Spleen (tissue), 7 donors: ENCODE results near the gene HS3ST3B1.

Source experiments
- POLR2A ChIP-seq, 3 donors: fragments of 450-650 bp; IDR thresholded peaks; one replicate each; pipeline ENCODE4 v1.5.1; 2017; ENCODE audit warnings: antibody characterized with exemption in 3 of 3, mild to moderate bottlenecking in 1 of 3
- POLR2AphosphoS5 ChIP-seq, 3 donors: sonication (generic); formaldehyde crosslinking; IDR thresholded peaks; one replicate each; pipeline ENCODE4 v1.5.1; 2017; ENCODE audit warnings: antibody characterized with exemption in 3 of 3
- TF ChIP-seq, protein P1 (sequence below), 11 experiments: fragments of 200-600 bp in 7 of 11; fragments of 450-650 bp in 4 of 11; sonication (generic) in 4 of 11; IDR thresholded peaks in 8 of 11; conservative IDR thresholded peaks in 3 of 11; 1 replicate in 7 of 11; 2 replicates in 4 of 11; pipeline versions ENCODE4 v1.4.0 to v1.8.0; 2016 to 2021; ENCODE audit warnings: antibody characterized with exemption in 11 of 11, inconsistent platforms in 4 of 11, mild to moderate bottlenecking in 1 of 11
- donor health status: DM: no; HTN: no; CAD: no; lungs with moderate emphysema.
- donor health status: DM: no; HTN: no; CAD: no.
- donor health status: DM: no; HTN: no; CAD: no.

DNA sequence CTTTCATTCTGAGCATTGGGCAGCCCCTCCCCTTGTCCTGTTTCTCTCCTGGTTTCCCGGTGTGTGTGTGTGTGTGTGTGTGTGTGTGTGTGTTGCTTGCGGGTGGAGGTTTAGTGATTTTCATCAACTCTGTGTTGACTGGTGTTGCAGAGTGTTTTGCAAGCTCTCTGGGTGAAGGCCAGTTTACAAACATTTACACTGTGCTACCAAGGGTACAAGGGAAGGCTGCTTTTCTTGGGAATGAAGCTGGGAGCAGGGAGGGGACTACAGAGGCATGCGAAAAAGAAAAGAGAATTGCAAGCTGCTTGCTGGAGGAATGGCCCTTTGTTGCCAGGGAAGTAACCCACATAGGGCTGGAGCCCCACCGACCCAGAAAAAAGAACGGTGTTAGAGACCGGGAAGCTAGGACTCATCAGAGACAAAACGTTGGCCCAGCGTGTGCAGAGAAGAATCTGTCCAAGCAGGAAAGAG lies 29.6 kb downstream of the HS3ST3B1 start:
- TF ChIP-seq, protein P1, sequence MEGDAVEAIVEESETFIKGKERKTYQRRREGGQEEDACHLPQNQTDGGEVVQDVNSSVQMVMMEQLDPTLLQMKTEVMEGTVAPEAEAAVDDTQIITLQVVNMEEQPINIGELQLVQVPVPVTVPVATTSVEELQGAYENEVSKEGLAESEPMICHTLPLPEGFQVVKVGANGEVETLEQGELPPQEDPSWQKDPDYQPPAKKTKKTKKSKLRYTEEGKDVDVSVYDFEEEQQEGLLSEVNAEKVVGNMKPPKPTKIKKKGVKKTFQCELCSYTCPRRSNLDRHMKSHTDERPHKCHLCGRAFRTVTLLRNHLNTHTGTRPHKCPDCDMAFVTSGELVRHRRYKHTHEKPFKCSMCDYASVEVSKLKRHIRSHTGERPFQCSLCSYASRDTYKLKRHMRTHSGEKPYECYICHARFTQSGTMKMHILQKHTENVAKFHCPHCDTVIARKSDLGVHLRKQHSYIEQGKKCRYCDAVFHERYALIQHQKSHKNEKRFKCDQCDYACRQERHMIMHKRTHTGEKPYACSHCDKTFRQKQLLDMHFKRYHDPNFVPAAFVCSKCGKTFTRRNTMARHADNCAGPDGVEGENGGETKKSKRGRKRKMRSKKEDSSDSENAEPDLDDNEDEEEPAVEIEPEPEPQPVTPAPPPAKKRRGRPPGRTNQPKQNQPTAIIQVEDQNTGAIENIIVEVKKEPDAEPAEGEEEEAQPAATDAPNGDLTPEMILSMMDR (IDR thresholded peaks at IDR 0.05 in 8 of 11, conservative IDR thresholded peaks at IDR 0.05 in 3 of 11) = no peak
- no peak for TF ChIP-seq POLR2A (IDR thresholded peaks at IDR 0.05)
- no peak for TF ChIP-seq POLR2AphosphoS5 (IDR thresholded peaks at IDR 0.05)
